ENCODE measurements around the gene GPR179. TPM values are rescaled to one million over a fixed set of nuclear protein-coding genes. Genes with fewer than 3 reads are reported as not detected.

GPR179 gene
- total RNA-seq, result not detected
- long read RNA-seq, result 0 reads

- no peak for DNase-seq (ENCODE audit: low spot score)
These were observed at the start of gene GPR179 for GRCh38 chr17:38343608-38344419. Gene GPR179, minus strand, starts transcription at chr17:38343956. Its CDS starts 167 bp downstream, at chr17:38343789.

- DNase-seq (ENCODE audit: low spot score), result no peak
These were observed 35.7 kb upstream of the GPR179 start for GRCh38 chr17:38379448-38379847.

GRCh38 chr17:38369124-38369886 lies 25.5 kb upstream of the GPR179 start:
- no peak for DNase-seq (ENCODE audit: low spot score)

GRCh38 chr17:38364741-38365140 lies 21.0 kb upstream of the GPR179 start:
- DNase-seq (ENCODE audit: low spot score), result no peak

- no peak for DNase-seq (ENCODE audit: low spot score)
These were observed 19.3 kb upstream of the GPR179 start for GRCh38 chr17:38363016-38363415.

GRCh38 chr17:38361694-38362465 lies 18.1 kb upstream of the GPR179 start:
- no peak for DNase-seq (ENCODE audit: low spot score)

- DNase-seq (ENCODE audit: low spot score), result no peak
These were observed 15.1 kb upstream of the GPR179 start for GRCh38 chr17:38358586-38359513.

- DNase-seq (ENCODE audit: low spot score), result no peak
These were observed 13.8 kb upstream of the GPR179 start for GRCh38 chr17:38357486-38358123.

GRCh38 chr17:38355251-38355650 lies 11.5 kb upstream of the GPR179 start:
- no peak for DNase-seq (ENCODE audit: low spot score)

GRCh38 chr17:38354466-38354865 lies 10.7 kb upstream of the GPR179 start:
- no peak for DNase-seq (ENCODE audit: low spot score)

- DNase-seq (ENCODE audit: low spot score), result peak; percentile 33
These were observed 9.9 kb upstream of the GPR179 start for GRCh38 chr17:38353668-38354067.

- DNase-seq (ENCODE audit: low spot score), result peak; percentile 59
These were observed 9.4 kb upstream of the GPR179 start for GRCh38 chr17:38353086-38353604.

GRCh38 chr17:38352245-38353085 lies 8.7 kb upstream of the GPR179 start:
- peak; percentile 89 for DNase-seq (ENCODE audit: low spot score)

GRCh38 chr17:38351412-38352222 lies 7.9 kb upstream of the GPR179 start, which contains the start of gene SOCS7:
Gene SOCS7, plus strand, starts transcription at chr17:38351844. Its CDS starts 209 bp downstream, at chr17:38352053.
- DNase-seq (ENCODE audit: low spot score), result peak; percentile 99

GRCh38 chr17:38350035-38350434 lies 6.3 kb upstream of the GPR179 start:
- no peak for DNase-seq (ENCODE audit: low spot score)

- DNase-seq (ENCODE audit: low spot score), result no peak
These were observed 5.5 kb upstream of the GPR179 start for GRCh38 chr17:38349097-38349730.

- no peak for DNase-seq (ENCODE audit: low spot score)
These were observed 2.0 kb upstream of the GPR179 start for GRCh38 chr17:38345743-38346142.

All from mesenteric fat pad (tissue), 1 donor.